Stimulated activated CD4-positive, alpha-beta T cell treated with anti-CD3 and anti-CD28 coated beads, Interleukin-4, amount 100 ng/mL, for 48 hours (primary cell): ENCODE data around the gene GPR119.
"Not testable (repeated sequence)": the region's sequence is repeated elsewhere in the genome, so short reads cannot be mapped to it uniquely, and the experiment has no call there.

Source experiments
- DNase-seq, 2 donors: peaks; one replicate each; pipeline ENCODE4 v3.0.0-alpha.2; 2020; ENCODE audit warnings: low read depth in 2 of 2

Gene GPR119

GRCh38 chrX:130339408-130340222 is 45.9 kb downstream of the GPR119 start, which contains the start of gene SLC25A14:
Gene SLC25A14 (plus strand): TSS chrX:130339919. CDS start chrX:130340279, 360 bp downstream.
- DNase-seq: peak; percentile 38 to 57

DNA sequence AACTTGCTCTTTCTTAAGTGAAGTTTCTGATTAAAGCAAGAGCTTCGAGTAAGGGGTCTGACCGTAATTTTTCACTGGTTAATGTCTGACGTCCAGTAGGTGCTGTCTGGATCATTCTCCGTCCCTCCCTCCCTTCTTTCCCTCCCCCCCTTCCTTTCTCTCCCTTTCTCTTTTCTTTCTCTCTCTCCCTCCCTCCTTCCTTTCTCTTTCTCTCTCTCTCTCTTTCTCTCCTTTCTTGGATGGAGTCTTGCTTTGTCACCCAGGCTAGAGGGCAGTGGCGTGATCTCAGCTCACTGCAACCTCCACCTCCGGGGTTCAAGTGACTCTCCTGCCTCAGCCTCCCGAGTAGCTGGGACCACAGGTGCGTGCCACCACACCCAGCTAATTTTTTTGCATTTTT is 46.6 kb downstream of the GPR119 start:
- DNase-seq: not testable (repeated sequence)

- DNase-seq: no peak
Measured at GRCh38 chrX:130336531-130336930, 48.9 kb downstream of the GPR119 start.
